GM19328 (cell line): ENCODE results near the gene MOB3C.

ENCODE experiments used
- ATAC-seq: cut with Tn5 transposase; IDR thresholded peaks from one replicate; pipeline ENCODE4 v1.9.1; 2021; ENCODE audit warnings: mild to moderate bottlenecking, moderate library complexity; ENCODE audit not compliant: unreplicated experiment

Gene MOB3C

GRCh38 chr1:46639547-46639946, 22.9 kb upstream of the MOB3C start:
- ATAC-seq: no peak

- ATAC-seq: no peak
Observed at GRCh38 chr1:46638921-46639320, 22.3 kb upstream of the MOB3C start.

DNA sequence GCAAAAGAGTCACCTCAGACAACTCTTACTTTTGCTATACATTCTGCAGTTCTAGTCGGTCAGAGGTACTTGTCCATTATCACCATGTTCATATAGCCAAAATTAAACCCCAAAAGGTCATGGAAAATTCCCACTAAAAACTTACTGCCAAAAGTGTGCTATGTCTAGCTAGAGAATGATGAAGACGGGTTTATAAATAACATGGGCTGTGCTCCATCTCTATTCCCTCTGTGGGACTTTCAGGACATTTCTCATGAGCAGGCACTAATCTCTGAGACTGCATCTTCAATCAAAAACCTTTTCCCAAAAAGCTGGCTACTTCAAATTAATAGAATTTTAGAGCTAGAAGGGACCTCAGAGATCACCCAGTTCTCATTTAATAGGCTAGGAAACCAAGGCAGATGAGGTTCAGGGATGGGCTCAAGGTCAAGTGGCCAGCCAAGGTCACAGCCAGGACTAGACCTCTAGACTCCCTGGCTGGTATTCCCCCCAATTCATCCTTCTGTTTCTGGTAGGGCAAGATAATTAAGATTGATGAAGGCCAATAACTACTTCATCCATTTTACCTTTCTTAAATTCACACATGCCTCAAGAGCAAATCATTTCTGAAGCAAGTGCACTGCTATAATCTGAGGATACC, 21.0 kb upstream of the MOB3C start:
- ATAC-seq: no peak

- no peak for ATAC-seq
Observed at GRCh38 chr1:46635205-46635604, 18.6 kb upstream of the MOB3C start.

DNA sequence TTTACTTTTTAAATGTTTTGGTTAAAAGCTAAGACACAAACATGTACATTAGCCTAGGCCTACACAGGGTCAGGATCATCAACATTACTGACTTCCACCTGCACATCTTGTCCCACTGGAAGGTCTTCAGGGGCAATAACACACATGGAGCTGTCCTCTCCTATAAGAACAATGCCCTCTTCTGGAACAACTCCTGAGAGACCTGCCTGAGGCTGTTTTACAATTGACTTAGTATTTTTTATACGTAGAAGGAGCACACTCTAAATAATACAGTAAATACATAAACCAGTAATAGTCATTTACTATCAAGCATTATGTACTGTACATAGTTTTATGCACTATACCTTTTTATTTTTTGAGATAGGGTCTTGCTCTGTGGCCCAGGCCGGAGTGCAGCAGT, 14.1 kb upstream of the MOB3C start:
- no peak for ATAC-seq

DNA sequence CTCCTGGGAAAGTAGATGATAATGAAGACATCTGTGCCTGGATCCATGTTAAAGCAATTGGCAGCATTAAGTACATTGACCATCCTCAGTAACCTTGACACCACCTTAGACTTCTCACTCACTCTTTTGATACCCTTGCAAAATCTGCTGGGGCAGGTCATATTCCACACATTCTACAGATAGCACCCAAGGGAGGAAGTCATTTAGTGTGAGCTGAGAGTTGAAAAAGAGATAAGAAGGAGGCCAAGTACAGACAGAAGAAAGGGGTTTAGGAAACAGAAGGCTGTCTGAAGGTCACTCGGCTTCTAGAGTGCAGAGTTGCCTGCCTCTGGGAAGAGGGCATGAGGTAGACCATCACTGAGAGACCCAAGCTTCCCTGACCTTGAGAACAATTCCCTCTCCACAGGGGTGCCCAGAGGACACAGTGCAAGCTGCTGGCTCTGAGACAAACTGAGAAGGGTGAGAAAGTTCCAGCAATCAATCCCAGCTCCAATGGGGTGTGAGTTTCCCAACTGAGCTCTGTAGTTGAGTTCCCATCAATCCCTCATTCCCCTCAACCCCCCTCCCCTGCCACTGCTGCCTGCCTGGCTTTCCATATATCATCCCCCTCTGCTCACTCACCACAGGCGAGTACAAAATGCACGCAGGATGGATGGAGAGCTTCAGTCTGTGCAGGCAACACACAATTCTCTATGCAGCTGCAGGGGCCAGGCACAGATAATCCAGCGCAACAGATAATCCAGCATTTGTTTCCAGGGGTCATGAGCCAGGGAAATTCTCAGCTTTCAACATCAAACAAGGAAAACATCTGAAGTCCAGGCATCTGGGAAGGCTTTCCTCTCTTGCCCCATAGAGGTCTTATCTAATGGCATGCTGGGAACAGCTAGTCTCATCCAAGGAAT, 7.4 kb upstream of the MOB3C start:
- ATAC-seq: no peak

DNA sequence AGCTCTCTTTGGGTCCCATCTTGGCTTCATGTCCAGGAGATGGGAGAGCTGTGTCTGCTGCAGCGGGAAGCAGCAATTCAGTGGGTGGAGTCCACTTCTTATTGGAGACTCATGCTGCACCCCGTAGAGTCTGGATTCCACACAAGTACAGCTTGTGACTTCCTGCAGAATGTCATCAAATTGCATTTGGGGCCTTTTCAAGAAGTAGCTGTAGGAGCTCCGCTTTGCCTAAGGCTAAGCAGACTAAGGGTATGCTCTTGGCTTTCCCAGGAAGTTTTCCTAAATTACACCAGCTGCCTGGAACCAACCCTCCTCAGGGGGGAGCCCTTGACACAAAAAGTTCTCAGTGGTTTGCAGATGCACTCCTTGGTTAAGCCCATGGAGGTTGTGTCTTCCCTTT, 5.7 kb upstream of the MOB3C start:
- ATAC-seq: no peak

GRCh38 chr1:46621930-46622329, 5.3 kb upstream of the MOB3C start:
- no peak for ATAC-seq

GRCh38 chr1:46619656-46620258, 3.1 kb upstream of the MOB3C start:
- ATAC-seq: no peak

DNA sequence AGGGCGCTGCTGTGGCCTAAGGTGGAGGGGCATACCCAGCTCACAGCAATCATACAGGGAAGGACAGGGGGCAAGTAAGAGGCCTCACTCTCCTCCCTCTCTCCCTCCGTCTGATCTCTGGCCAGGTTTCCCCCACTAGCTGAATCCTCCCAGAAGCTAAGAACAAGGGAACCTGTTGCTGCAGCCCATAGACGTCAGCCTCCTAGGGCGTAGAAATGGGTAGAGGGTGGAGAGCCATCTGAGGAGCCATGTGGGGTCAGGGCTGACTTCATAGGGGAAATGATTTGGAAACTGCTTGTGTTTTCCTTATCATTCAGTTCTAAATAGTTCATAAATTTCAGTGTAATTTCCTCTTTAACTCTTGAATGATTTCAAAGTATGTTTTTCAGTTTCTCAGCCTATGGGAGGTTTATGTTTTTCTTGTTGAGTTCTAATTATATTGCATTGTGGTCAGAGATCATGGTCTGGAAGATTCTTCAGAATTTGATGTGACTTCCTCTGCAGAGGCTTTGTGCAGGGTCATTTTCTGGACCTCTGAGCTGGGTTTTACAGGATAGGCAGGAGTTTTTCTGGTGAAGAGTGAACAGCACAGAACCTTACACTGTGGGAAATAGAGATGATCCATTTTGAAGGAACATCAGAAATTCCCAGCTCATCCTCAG, 2.3 kb upstream of the MOB3C start:
- ATAC-seq: no peak

- ATAC-seq: no peak
Observed at GRCh38 chr1:46617833-46618232, 1.2 kb upstream of the MOB3C start.

GRCh38 chr1:46617108-46617800, 643 bp upstream of the MOB3C start:
- no peak for ATAC-seq

DNA sequence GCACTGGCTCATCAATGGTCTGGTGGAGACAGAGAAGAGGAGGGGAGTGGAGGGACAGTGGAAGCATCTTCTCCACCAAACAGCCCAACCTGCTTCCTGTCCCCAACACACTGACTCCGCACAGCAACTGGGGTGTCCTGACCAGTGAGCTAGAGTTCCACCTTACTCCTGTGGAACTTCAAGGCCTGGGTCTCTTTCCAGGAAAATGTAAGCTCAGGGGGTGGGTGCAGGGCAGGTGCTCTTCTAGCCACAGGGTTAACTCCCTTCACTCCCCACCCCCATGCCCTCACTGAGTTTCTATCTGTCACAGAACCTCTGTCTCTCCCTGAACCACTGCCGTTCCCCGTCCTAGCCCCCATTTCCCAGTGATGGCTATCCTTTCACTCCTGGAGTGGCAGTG, 876 bp downstream of the MOB3C start:
- no peak for ATAC-seq

- ATAC-seq: no peak
Observed at GRCh38 chr1:46615088-46615487, 1.5 kb downstream of the MOB3C start.

- no peak for ATAC-seq
Observed at GRCh38 chr1:46614604-46614984, 2.0 kb downstream of the MOB3C start.

DNA sequence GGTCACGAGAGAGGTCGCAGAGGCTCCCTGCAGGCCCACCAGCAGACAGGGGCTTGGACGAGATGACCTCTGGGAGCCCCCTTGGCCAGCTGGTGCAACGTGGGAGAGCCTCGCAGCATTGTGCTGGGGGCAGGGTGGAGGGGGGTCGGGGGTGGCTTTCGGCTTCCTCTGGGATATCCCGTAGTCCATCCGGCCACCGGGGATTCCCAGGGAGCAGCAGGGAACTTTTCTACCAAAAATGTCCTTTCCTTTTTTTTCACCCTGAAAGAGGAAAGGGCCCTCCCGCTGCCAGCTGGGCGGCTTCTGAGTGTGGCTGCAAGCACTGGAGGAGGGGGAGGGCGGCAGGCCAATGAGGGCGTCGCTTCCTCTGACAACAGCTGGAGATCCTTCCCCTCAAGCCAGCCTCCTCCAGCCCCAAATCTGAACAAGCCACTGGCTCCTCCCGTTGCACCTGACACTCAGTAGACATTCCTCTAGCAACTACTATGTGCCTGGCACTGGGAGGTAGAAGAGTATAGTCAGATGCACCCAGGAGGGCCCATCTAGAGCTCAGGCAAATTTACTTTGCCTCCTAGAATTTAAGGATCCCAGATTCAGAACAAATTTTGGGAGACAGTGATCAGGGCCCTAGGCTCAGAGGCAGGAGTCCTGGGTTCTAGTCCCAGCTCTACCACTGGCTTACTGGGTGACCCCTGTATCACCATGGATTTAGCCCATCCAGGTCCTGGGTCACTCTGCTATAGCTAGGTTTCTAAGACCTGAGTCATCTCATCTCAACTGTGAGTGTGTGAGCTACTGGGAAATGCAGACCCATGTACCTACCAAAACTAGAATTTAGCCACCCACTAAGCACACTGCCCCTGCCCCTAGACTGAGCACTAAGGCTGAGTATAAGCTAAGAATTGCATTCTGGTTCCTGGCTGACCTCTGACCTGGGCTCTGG, 2.7 kb downstream of the MOB3C start:
- no peak for ATAC-seq

GRCh38 chr1:46612937-46613660, 3.5 kb downstream of the MOB3C start:
- ATAC-seq: no peak

GRCh38 chr1:46611691-46612221, 4.9 kb downstream of the MOB3C start:
- ATAC-seq: no peak
